Fibroblast of villous mesenchyme (primary cell): ENCODE results near the gene SCGB3A2. TPM values are rescaled to one million over a fixed set of nuclear protein-coding genes. Genes with fewer than 3 reads are reported as not detected.
A peak's percentile ranks its signal among the peaks of the same experiment; 100 is the strongest.

Experiments used
- DNase-seq: peaks from one replicate; pipeline ENCODE4 v3.0.0-alpha.2; 2010; ENCODE audit warnings: low read depth
- H3K4me3 ChIP-seq: 2 replicates; pipeline ENCODE4 v1.5.1; 2011; ENCODE audit warnings: low read depth, mild to moderate bottlenecking, low read length
- total RNA-seq: library from RNA; depleted of rRNA; stranded (reverse); fragments of >200 nt; gene quantifications from 2 replicates; pipeline ENCODE4 v1.2.3, GENCODE V29; 2012
- TF ChIP-seq, protein P1 (sequence below): IDR thresholded peaks from 2 replicates; pipeline ENCODE4 v1.5.1; 2012; ENCODE audit warnings: low read depth, mild to moderate bottlenecking, low read length; ENCODE audit not compliant: insufficient read depth

SCGB3A2 gene, protein sequence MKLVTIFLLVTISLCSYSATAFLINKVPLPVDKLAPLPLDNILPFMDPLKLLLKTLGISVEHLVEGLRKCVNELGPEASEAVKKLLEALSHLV
- not detected in 2 replicates for total RNA-seq

DNA sequence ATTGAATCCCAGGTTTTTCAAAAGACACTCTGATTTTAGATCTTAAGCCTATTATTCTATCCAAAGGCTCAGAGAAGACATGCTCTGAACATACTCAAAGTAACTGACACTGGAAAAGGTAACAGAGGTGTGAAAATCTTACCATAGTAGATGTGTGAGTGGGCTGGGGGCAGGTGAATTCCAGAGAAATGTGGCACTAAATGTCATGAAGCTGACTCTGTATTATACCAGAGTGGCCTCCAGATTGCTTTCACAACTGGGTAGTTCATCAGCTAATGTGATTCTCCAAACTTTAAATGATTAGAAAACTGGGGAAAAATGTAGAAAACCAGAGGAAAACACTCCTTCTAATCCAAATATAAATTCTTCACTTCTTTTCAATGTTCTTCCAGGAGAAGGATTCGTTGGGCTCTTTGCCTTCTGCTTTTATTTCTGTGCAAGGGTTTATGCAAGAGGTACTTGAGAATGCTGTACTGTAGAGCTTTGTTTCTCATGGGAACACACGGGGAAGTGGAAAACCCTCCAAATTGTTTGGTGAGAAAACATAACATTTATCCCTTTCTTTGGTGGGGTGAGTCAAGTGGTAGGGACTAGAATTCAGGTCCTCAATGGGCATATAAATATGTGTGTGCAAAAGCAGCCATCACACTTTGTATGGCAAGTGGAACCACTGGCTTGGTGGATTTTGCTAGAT lies at the start of gene SCGB3A2:
TSS of gene SCGB3A2 (plus strand) at position 646 of the 694 bp plus-strand sequence. CDS start 93 bp downstream, outside the sequence.
- H3K4me3 ChIP-seq, result no peak within 1 kb of the TSS
- DNase-seq, result no peak
- TF ChIP-seq, protein P1, sequence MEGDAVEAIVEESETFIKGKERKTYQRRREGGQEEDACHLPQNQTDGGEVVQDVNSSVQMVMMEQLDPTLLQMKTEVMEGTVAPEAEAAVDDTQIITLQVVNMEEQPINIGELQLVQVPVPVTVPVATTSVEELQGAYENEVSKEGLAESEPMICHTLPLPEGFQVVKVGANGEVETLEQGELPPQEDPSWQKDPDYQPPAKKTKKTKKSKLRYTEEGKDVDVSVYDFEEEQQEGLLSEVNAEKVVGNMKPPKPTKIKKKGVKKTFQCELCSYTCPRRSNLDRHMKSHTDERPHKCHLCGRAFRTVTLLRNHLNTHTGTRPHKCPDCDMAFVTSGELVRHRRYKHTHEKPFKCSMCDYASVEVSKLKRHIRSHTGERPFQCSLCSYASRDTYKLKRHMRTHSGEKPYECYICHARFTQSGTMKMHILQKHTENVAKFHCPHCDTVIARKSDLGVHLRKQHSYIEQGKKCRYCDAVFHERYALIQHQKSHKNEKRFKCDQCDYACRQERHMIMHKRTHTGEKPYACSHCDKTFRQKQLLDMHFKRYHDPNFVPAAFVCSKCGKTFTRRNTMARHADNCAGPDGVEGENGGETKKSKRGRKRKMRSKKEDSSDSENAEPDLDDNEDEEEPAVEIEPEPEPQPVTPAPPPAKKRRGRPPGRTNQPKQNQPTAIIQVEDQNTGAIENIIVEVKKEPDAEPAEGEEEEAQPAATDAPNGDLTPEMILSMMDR, result no peak

GRCh38 chr5:147830035-147830434 lies 48.5 kb upstream of the SCGB3A2 start:
- TF ChIP-seq, protein P1, result no peak
- DNase-seq, result no peak
- H3K4me3 ChIP-seq, result no peak overlapping the region

DNA sequence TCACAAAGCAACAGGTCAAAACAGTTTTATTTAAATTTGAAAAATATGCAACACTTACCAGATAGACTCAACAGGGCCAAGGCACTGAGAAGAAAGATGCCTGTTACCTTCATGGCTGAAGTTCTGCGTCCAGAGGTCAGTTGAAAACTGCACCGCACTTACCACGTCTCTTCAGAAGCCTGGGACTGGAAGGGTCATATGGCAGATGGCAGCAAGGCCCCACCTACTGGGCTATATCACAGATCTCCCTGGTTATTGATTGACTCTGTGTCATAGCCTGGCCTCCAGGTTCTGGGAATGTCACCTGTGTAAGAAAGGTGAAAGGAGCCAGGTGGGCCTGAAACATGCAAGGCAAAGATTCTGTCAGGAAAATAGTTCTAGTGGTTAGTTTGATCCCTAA lies 47.0 kb upstream of the SCGB3A2 start, which contains the start of gene SPINK1:
TSS of gene SPINK1 (minus strand) at position 207 of the 400 bp plus-strand sequence. CDS start at position 113, 94 bp downstream.
- no peak within 1 kb of the TSS for H3K4me3 ChIP-seq
- no peak for DNase-seq
- TF ChIP-seq, protein P1, result no peak

DNA sequence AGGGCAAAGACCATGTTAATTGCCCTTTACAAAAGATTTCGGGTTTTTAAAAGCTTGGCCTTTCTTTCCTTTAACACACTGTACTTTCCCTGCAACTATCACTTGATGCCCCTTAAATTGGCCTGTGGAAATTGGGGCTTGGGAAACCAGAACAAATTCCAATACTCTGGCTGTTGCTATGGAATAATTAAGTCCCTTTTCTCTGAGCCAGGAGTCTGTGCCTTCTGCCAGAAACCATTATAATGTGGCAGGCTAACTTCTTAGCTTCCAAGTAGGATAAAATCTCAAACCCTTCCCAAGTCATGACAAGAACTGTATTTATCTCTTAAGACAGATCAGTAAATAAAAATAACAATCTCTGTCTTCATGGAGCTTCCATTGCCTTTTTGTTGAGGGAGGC lies 46.0 kb upstream of the SCGB3A2 start:
- DNase-seq, result no peak
- no peak overlapping the region for H3K4me3 ChIP-seq
- TF ChIP-seq, protein P1, result no peak

DNA sequence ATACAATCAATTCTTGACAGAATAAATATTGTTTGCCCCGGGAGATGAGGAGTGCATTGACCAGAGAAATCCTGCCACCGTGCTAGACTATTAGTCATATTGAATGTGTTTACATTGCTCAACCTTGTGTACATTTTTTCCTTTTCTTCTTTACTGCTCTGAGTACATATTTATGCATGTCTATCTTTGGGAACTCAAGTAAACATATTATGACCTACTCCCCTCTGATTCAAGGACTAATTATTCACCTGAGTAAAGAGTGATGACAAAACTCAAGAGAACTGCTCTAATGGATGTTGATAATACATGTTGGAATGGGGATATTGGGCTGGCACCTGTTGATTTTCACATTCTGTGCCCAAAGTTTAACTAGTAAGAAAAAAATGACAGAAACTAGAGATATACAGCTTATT lies 43.1 kb upstream of the SCGB3A2 start:
- DNase-seq, result peak; percentile 44
- TF ChIP-seq, protein P1, result no peak
- H3K4me3 ChIP-seq, result no peak overlapping the region

DNA sequence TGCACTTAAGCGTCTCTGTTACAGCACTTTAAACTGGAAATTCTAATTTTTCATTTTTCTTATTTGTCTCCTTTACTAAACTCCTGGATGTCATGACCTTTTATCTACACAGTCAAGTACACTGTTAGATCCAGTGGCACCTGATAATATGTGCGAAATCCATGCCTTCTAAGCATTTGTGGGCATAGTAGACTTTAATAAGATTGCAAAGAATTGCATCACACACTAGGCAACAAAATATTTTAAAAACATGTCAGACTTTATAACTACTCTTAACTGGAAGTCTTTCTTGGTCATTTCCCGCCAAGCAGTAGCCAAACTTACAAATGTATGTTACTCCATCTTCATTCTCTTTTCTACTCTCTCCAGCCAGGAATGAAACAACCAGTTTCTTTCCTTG lies 42.1 kb upstream of the SCGB3A2 start:
- no peak overlapping the region for H3K4me3 ChIP-seq
- TF ChIP-seq, protein P1, result no peak
- DNase-seq, result peak; percentile 28
